ENCODE data around the gene STIM1.
A peak's percentile ranks its signal among the peaks of the same experiment; 100 is the strongest.

STIM1 gene

DNA sequence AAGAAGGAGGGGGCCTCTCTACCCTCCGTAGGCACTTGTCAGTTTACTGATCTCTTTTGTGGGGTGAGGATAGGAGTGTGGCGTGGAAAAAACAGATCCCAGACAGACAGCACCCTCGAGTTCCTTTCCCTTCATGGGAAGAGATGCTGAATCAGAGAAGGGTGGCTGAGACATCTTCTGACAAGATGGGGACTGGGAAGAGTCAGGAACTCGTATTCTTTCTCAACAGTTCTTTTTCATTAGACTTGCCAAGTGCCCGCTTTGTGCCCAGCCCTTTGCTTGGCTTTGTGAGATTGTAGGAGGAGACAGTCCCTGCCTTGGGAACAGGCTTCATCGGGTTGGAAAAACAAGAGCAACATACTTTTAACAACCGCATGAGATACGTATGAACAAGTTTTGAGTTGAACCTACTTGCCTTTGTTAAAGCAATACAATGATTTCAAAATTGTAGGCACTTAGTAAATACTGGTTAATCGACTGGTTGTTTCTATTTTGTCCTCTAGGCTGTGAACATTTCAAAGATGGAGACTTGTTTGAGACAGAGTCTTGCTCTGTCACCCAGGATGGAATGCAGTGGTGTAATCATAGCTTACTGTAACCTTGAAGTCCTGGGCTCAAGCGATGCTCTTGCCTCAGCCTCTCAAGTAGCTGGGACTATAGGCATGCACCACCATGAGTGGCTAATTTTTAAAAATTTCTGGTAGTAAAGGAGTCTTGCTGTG lies 240.2 kb downstream of the STIM1 start:
- peaks cover 49% of the 10 kb centered on the region for H3K36me3 ChIP-seq (ENCODE audit: insufficient read depth, low read length)
- H3K4me3 ChIP-seq (ENCODE audit: low read depth in 1 of 2, low read length in 2 of 2) = peak overlapping the region; percentile 82 to 92
- H4K20me1 ChIP-seq (ENCODE audit: insufficient read depth, low read length) = peaks cover 34% of the 10 kb centered on the region; the same call in 1 of the 2 replicates
- H3K9me3 ChIP-seq (ENCODE audit: insufficient read depth, low read length, severe bottlenecking) = no peaks in the 10 kb centered on the region
- H3K27ac ChIP-seq (ENCODE audit: low read length) = peak overlapping the region; percentile 99
- peaks cover 61% of the 10 kb centered on the region for H3K4me1 ChIP-seq (ENCODE audit: insufficient read depth, low read length)
- DNase-seq (no peak), ATAC-seq (ENCODE audit: insufficient read depth, low read depth) (no peak)
- H3K79me2 ChIP-seq (ENCODE audit: insufficient read depth, low read length) = peaks cover 69% of the 10 kb centered on the region
- TF ChIP-seq EZH2 (IDR thresholded peaks at IDR 0.05; ENCODE audit: borderline replicate concordance, low read depth, low read length, severe bottlenecking) = no peak
- TF ChIP-seq, protein P1, sequence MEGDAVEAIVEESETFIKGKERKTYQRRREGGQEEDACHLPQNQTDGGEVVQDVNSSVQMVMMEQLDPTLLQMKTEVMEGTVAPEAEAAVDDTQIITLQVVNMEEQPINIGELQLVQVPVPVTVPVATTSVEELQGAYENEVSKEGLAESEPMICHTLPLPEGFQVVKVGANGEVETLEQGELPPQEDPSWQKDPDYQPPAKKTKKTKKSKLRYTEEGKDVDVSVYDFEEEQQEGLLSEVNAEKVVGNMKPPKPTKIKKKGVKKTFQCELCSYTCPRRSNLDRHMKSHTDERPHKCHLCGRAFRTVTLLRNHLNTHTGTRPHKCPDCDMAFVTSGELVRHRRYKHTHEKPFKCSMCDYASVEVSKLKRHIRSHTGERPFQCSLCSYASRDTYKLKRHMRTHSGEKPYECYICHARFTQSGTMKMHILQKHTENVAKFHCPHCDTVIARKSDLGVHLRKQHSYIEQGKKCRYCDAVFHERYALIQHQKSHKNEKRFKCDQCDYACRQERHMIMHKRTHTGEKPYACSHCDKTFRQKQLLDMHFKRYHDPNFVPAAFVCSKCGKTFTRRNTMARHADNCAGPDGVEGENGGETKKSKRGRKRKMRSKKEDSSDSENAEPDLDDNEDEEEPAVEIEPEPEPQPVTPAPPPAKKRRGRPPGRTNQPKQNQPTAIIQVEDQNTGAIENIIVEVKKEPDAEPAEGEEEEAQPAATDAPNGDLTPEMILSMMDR (IDR thresholded peaks at IDR 0.05; ENCODE audit: borderline replicate concordance, extremely low read depth, low read length, poor library complexity, severe bottlenecking) = no peak
- H3K4me2 ChIP-seq (ENCODE audit: insufficient read depth, low read length) = peak overlapping the region; percentile 85
- H2AFZ ChIP-seq (ENCODE audit: low read depth, low read length) = peak overlapping the region; percentile 97
- peak overlapping the region; percentile 93 for H3K9ac ChIP-seq (ENCODE audit: low read depth, low read length)
- H3K27me3 ChIP-seq (ENCODE audit: insufficient read depth, low read length, poor library complexity) = no peaks in the 10 kb centered on the region

DNA sequence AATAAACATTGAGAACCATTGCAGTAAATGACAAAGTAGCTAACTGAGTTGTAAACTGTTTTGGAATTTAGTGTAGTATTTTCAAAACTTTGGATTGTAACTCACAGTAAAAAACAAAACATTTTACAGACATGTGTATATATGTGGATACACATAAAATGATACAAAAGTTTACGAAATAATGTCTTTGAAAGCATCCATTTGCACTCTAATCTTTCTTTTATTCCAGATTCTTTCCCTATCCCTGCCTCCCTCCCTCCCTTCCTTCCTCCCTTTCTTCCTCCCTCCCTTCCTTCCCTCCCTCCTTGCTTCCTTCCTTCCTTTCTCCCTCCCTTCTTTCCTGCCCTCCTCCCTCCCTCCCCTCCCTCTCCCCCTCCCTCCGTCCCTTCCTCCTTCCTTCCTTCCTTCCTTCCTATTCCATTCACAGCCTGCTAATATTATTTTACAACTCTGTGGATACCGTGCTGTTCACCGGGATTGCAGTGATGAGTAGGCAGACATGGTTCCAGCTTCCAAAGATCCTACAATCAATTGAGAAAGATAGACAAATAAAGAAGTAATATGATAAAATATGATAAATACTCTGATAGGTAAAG lies 242.7 kb downstream of the STIM1 start:
- Histone ChIP-seq H3K4me2 (ENCODE audit: insufficient read depth, low read length) (peak overlapping the region; percentile 85), H3K36me3 (ENCODE audit: insufficient read depth, low read length) (peaks cover 65% of the 10 kb centered on the region), H3K9ac (ENCODE audit: low read depth, low read length) (peak overlapping the region; percentile 93; the same call in 1 of the 2 replicates), H3K79me2 (ENCODE audit: insufficient read depth, low read length) (peaks cover 93% of the 10 kb centered on the region), H4K20me1 (ENCODE audit: insufficient read depth, low read length) (peaks cover 46% of the 10 kb centered on the region; the same call in 1 of the 2 replicates), H3K27me3 (ENCODE audit: insufficient read depth, low read length, poor library complexity) (no peaks in the 10 kb centered on the region), H3K4me3 (ENCODE audit: low read depth in 1 of 2, low read length in 2 of 2) (peak overlapping the region in 1 of 2 experiments; percentile 92; a peak in 1 of 4 replicates), H3K27ac (ENCODE audit: low read length) (peak overlapping the region; percentile 38; the same call in 1 of the 2 replicates), H3K4me1 (ENCODE audit: insufficient read depth, low read length) (peaks cover 69% of the 10 kb centered on the region), H3K9me3 (ENCODE audit: insufficient read depth, low read length, severe bottlenecking) (no peaks in the 10 kb centered on the region), H2AFZ (ENCODE audit: low read depth, low read length) (no peak overlapping the region)
- TF ChIP-seq, protein P1 (IDR thresholded peaks at IDR 0.05; ENCODE audit: borderline replicate concordance, extremely low read depth, low read length, poor library complexity, severe bottlenecking) = no peak
- TF ChIP-seq EZH2 (IDR thresholded peaks at IDR 0.05; ENCODE audit: borderline replicate concordance, low read depth, low read length, severe bottlenecking) = no peak
- DNase-seq (no peak), ATAC-seq (ENCODE audit: insufficient read depth, low read depth) (no peak)

DNA sequence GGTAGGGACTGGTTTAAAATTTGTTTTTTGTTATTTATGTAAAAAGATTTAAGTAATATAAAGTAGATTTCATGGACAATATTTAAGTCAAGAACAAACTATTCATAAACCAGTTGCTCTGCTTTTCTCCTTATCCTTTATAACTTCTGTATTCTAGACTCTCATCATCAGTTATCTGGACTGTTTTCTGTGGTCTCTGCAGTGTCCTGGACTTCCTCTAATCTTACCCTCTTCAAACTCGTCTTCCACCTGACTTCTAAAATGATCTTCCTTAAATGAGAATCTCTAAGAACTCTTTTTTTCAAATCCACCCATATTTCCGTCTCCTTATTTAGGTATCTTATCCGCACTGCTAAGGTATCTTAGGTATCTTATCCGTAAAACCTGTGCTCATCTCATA lies 247.2 kb downstream of the STIM1 start:
- no peaks in the 10 kb centered on the region for H3K9me3 ChIP-seq (ENCODE audit: insufficient read depth, low read length, severe bottlenecking)
- no peak overlapping the region for H3K4me2 ChIP-seq (ENCODE audit: insufficient read depth, low read length)
- H3K79me2 ChIP-seq (ENCODE audit: insufficient read depth, low read length) = peaks cover 86% of the 10 kb centered on the region
- H4K20me1 ChIP-seq (ENCODE audit: insufficient read depth, low read length) = peaks cover 48% of the 10 kb centered on the region; the same call in 1 of the 2 replicates
- H2AFZ ChIP-seq (ENCODE audit: low read depth, low read length) = no peak overlapping the region
- H3K27ac ChIP-seq (ENCODE audit: low read length) = no peak overlapping the region
- no peak overlapping the region for H3K4me3 ChIP-seq (ENCODE audit: low read depth in 1 of 2, low read length in 2 of 2)
- TF ChIP-seq EZH2 (IDR thresholded peaks at IDR 0.05; ENCODE audit: borderline replicate concordance, low read depth, low read length, severe bottlenecking) = no peak
- no peak overlapping the region for H3K9ac ChIP-seq (ENCODE audit: low read depth, low read length)
- ATAC-seq (ENCODE audit: insufficient read depth, low read depth) (no peak), DNase-seq (no peak)
- peaks cover 35% of the 10 kb centered on the region for H3K4me1 ChIP-seq (ENCODE audit: insufficient read depth, low read length)
- H3K36me3 ChIP-seq (ENCODE audit: insufficient read depth, low read length) = peaks cover 89% of the 10 kb centered on the region
- no peaks in the 10 kb centered on the region for H3K27me3 ChIP-seq (ENCODE audit: insufficient read depth, low read length, poor library complexity)

DNA sequence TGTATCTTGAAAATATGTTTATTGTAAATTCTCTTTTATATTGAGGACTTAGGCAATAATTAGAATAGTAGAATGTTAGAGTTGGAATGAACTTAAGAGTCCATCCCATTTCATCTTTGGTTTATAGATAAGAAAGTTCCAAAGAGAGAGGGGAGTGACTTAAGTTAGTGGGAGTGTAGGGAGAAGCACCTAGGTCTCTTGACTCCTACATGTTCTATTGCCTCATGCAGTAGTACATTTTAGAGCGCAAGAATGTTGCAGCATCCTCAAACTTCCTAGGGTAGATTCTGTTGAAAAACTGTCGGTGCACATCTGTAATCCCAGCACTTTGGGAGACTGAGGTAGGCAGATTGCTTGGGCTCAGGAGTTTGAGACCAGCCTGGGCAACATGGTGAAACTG lies 247.8 kb downstream of the STIM1 start:
- peaks cover 30% of the 10 kb centered on the region for H3K4me1 ChIP-seq (ENCODE audit: insufficient read depth, low read length)
- no peak overlapping the region for H2AFZ ChIP-seq (ENCODE audit: low read depth, low read length)
- H3K27ac ChIP-seq (ENCODE audit: low read length) = no peak overlapping the region
- no peak for TF ChIP-seq EZH2 (IDR thresholded peaks at IDR 0.05; ENCODE audit: borderline replicate concordance, low read depth, low read length, severe bottlenecking)
- TF ChIP-seq, protein P1 (IDR thresholded peaks at IDR 0.05; ENCODE audit: borderline replicate concordance, extremely low read depth, low read length, poor library complexity, severe bottlenecking) = no peak
- H3K4me2 ChIP-seq (ENCODE audit: insufficient read depth, low read length) = no peak overlapping the region
- H3K9ac ChIP-seq (ENCODE audit: low read depth, low read length) = no peak overlapping the region
- DNase-seq = no peak
- H3K9me3 ChIP-seq (ENCODE audit: insufficient read depth, low read length, severe bottlenecking) = no peaks in the 10 kb centered on the region
- peaks cover 89% of the 10 kb centered on the region for H3K36me3 ChIP-seq (ENCODE audit: insufficient read depth, low read length)
- H3K4me3 ChIP-seq (ENCODE audit: low read depth in 1 of 2, low read length in 2 of 2) = no peak overlapping the region
- H3K27me3 ChIP-seq (ENCODE audit: insufficient read depth, low read length, poor library complexity) = no peaks in the 10 kb centered on the region
- peaks cover 46% of the 10 kb centered on the region; the same call in 1 of the 2 replicates for H4K20me1 ChIP-seq (ENCODE audit: insufficient read depth, low read length)
- ATAC-seq (ENCODE audit: insufficient read depth, low read depth) = no peak
- H3K79me2 ChIP-seq (ENCODE audit: insufficient read depth, low read length) = peaks cover 80% of the 10 kb centered on the region

All from DND-41 (cell line).